Esophagus muscularis mucosa (tissue), 4 donors: ENCODE measurements around the gene PPFIBP1.

Experiments
- CTCF ChIP-seq, 3 experiments: fragments of 200-600 bp in 2 of 3; fragments of 450-650 bp in 1 of 3; sonication (generic) in 2 of 3; IDR thresholded peaks; one replicate each; pipeline ENCODE4 v1.5.1; 2017 to 2019; ENCODE audit warnings: antibody characterized with exemption in 3 of 3, mild to moderate bottlenecking in 2 of 3, moderate library complexity in 1 of 3
- EP300 ChIP-seq: sonication (generic); formaldehyde crosslinking; IDR thresholded peaks from one replicate; pipeline ENCODE4 v1.6.1; 2017; ENCODE audit warnings: antibody characterized with exemption
- POLR2A ChIP-seq: fragments of 450-650 bp; IDR thresholded peaks from one replicate; pipeline ENCODE4 v1.6.1; 2017; ENCODE audit warnings: antibody characterized with exemption, moderate library complexity, mild to moderate bottlenecking, low read depth
- POLR2AphosphoS5 ChIP-seq, 2 donors: sonication (generic); formaldehyde crosslinking; IDR thresholded peaks; one replicate each; pipeline ENCODE4 v1.6.1; 2017; ENCODE audit warnings: antibody characterized with exemption in 2 of 2

- TF ChIP-seq CTCF (IDR thresholded peaks at IDR 0.05) (no peak), POLR2AphosphoS5 (IDR thresholded peaks at IDR 0.05) (peak in 1 of 2 donors; percentile 12), EP300 (no peak), POLR2A (no peak)
These were observed 68.5 kb downstream of the PPFIBP1 start for GRCh38 chr12:27592548-27592947.
